ENCODE data around the gene AUTS2.

DNA sequence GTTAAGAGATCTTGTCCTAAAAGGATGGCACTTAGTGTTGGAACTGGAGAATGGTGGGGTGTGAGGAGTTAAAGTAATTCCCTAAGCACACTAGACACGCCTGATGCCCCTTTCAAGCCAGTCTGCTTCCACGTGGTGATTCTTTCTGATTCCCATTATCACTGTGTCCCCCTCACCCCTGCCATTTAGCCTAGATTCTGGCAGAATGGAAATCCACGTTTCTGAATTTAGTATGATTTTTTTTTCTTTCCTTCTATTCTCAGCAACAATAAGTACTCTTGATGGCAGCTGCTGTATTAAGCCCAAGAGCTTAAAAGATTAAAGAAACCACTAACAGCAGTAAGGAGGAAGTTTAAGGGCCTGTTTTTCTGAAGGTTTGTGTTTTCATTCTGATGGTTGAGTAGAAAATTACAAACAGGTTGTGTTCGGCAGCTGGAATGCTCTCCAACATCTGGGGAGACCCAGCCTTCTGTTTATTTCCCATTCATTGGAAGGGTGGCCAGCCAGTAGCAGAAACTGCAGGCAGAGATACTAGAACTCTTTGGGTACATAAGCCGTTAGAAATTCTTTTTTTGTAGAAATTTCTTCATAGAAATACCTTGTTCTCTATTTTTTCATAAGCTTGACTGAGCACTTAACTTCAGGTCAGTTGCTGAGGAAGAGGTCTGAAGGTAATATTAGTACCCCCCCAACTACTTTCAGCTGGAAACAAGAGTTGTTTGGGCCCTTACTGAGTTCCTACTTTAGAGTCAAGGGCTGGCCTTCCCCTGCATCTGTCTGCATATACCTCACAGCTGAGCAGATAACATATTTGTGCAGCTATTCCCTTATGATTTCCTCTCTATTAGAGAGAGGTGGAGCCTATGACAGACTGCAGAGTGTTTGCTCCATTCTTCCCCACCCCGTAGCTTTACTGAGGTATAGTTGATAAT, 355.1 kb downstream of the AUTS2 start:
- TF ChIP-seq, protein P1, sequence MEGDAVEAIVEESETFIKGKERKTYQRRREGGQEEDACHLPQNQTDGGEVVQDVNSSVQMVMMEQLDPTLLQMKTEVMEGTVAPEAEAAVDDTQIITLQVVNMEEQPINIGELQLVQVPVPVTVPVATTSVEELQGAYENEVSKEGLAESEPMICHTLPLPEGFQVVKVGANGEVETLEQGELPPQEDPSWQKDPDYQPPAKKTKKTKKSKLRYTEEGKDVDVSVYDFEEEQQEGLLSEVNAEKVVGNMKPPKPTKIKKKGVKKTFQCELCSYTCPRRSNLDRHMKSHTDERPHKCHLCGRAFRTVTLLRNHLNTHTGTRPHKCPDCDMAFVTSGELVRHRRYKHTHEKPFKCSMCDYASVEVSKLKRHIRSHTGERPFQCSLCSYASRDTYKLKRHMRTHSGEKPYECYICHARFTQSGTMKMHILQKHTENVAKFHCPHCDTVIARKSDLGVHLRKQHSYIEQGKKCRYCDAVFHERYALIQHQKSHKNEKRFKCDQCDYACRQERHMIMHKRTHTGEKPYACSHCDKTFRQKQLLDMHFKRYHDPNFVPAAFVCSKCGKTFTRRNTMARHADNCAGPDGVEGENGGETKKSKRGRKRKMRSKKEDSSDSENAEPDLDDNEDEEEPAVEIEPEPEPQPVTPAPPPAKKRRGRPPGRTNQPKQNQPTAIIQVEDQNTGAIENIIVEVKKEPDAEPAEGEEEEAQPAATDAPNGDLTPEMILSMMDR (IDR thresholded peaks at IDR 0.05) = no peak
- no peak for TF ChIP-seq POLR2AphosphoS5 (IDR thresholded peaks at IDR 0.05)
- no peak for TF ChIP-seq POLR2A (IDR thresholded peaks at IDR 0.05)
